ENCODE measurements around the gene HIPK4.

DNA sequence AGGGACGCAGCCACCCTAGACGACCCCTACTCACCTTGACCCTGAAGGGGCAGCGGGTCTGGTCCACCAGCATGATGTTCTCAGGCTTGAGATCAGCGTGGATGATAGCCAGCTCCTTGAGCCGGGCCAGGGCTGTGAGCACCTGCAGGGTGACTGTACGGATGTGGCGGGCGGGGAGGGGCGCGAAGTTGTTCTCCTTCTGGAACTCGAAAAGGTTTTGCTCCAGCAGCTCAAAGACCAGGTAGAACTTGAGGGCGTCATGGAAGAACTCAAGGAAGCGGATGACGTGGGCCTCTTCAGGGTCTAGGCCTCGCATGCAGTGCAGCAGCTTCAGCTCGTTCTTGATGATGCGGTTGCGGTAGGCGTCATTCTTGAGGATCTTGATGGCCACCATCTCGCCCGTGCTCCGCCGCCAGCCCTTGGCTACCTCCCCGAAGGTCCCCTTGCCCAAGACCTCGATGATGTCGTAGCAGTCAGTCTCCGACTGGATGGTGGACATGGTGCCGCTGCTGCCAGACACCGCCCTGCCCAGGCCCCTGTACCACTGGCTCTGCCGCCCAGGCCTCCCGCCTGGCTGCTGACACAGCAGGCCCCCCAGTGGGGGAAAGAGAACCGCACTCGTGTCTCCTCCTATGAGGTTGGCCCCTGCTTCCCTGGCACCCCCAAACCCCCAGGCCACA lies 437 bp downstream of the HIPK4 start:
- no peak for TF ChIP-seq EP300 (IDR thresholded peaks at IDR 0.05)
- TF ChIP-seq, protein P1, sequence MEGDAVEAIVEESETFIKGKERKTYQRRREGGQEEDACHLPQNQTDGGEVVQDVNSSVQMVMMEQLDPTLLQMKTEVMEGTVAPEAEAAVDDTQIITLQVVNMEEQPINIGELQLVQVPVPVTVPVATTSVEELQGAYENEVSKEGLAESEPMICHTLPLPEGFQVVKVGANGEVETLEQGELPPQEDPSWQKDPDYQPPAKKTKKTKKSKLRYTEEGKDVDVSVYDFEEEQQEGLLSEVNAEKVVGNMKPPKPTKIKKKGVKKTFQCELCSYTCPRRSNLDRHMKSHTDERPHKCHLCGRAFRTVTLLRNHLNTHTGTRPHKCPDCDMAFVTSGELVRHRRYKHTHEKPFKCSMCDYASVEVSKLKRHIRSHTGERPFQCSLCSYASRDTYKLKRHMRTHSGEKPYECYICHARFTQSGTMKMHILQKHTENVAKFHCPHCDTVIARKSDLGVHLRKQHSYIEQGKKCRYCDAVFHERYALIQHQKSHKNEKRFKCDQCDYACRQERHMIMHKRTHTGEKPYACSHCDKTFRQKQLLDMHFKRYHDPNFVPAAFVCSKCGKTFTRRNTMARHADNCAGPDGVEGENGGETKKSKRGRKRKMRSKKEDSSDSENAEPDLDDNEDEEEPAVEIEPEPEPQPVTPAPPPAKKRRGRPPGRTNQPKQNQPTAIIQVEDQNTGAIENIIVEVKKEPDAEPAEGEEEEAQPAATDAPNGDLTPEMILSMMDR (IDR thresholded peaks at IDR 0.05): no peak
